DLD1 (cell line): ENCODE measurements around the gene PFKP.

Experiments
- in situ Hi-C: cut with HindIII; loops from 2 replicates; pipeline ENCODE4 v1.10.0; 2017; ENCODE audit warnings: low sequenced_read_pairs

Gene PFKP

GRCh38 chr10:3110782-3111620, 43.7 kb downstream of the PFKP start:
- in situ Hi-C loops, result no loop called here

GRCh38 chr10:3111621-3112163, 44.3 kb downstream of the PFKP start:
- in situ Hi-C loops, result no loop called here

- in situ Hi-C loops, result no loop called here
Measured at GRCh38 chr10:3113343-3113720, 46.0 kb downstream of the PFKP start.

GRCh38 chr10:3115685-3116084, 48.3 kb downstream of the PFKP start:
- in situ Hi-C loops, result no loop called here

- in situ Hi-C loops, result no loop called here
Measured at GRCh38 chr10:3116508-3117100, 49.3 kb downstream of the PFKP start.

- in situ Hi-C loops, result no loop called here
Measured at GRCh38 chr10:3117486-3117885, 50.1 kb downstream of the PFKP start.

GRCh38 chr10:3118641-3119091, 51.3 kb downstream of the PFKP start:
- in situ Hi-C loops, result no loop called here

GRCh38 chr10:3119796-3120459, 52.6 kb downstream of the PFKP start:
- in situ Hi-C loops, result no loop called here

GRCh38 chr10:3122034-3122433, 54.7 kb downstream of the PFKP start:
- in situ Hi-C loops, result no loop called here

GRCh38 chr10:3122486-3123205, 55.3 kb downstream of the PFKP start:
- in situ Hi-C loops, result no loop called here

GRCh38 chr10:3123571-3124411, 56.4 kb downstream of the PFKP start:
- in situ Hi-C loops, result no loop called here

GRCh38 chr10:3124412-3125175, 57.2 kb downstream of the PFKP start:
- in situ Hi-C loops, result no loop called here

- in situ Hi-C loops, result no loop called here
Measured at GRCh38 chr10:3125527-3126170, 58.3 kb downstream of the PFKP start.

GRCh38 chr10:3126249-3126648, 58.9 kb downstream of the PFKP start:
- in situ Hi-C loops, result no loop called here

- in situ Hi-C loops, result no loop called here
Measured at GRCh38 chr10:3126741-3127346, 59.5 kb downstream of the PFKP start.

GRCh38 chr10:3127921-3128320, 60.6 kb downstream of the PFKP start:
- in situ Hi-C loops, result no loop called here

- in situ Hi-C loops, result no loop called here
Measured at GRCh38 chr10:3128379-3129130, 61.2 kb downstream of the PFKP start.
